ENCODE data around the gene BMPER.

Gene BMPER

DNA sequence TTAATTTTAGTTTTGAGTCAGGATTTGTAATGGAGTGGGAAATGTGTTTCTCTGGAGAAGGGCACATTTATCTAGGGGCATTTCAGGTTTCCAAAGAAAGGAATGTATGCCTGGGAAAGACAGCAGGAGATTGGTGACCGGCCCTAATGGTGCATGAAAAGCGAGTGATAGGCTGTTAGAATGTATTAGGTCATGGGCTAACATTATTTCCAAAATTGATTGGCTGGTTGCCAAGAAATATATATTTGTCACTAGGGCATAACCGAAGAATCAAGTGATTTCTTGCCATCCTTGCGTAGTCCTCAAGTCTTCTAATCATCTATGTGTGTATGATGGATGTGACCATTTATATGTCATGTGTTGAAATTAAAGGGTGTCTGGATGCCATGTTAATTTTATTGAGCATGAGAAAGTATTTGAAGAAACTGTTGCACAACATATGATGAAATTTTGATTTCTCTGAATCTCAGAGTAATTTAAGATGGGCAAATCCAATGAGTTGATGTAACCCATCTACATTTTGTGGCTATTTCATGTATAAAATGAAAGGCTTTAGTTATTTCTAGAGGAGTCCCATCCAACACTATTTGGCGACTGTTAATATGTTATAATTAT is 248.4 kb downstream of the BMPER start:
- Histone ChIP-seq H3K4me3 (ENCODE audit: low read depth, low read length) (no peak overlapping the region), H3K4me1 (ENCODE audit: control insufficient read depth, insufficient read depth, low read length) (no peaks in the 10 kb centered on the region), H3K36me3 (ENCODE audit: control insufficient read depth in 2 of 2, insufficient read depth in 1 of 2, low read length in 2 of 2) (no peaks in the 10 kb centered on the region), H3K9me3 (ENCODE audit: control insufficient read depth, insufficient read depth, low read depth, low read length) (no peaks in the 10 kb centered on the region), H3K27ac (ENCODE audit: extremely low read depth, low read depth, low read length) (no peak overlapping the region)
- no peak for TF ChIP-seq GLI2 (tag by site-specific recombination; IDR thresholded peaks at IDR 0.05; ENCODE audit: borderline replicate concordance, low read depth)
- TF ChIP-seq ZNF155 (tag by site-specific recombination; IDR thresholded peaks at IDR 0.05) = no peak
- TF ChIP-seq SCRT2 (tag by site-specific recombination; IDR thresholded peaks at IDR 0.05) = no peak
- no peak for TF ChIP-seq GLIS1 (tag by site-specific recombination; IDR thresholded peaks at IDR 0.05)
- TF ChIP-seq ZNF513 (tag by site-specific recombination; IDR thresholded peaks at IDR 0.05) = no peak
- no peak for TF ChIP-seq ZNF521 (tag by site-specific recombination; IDR thresholded peaks at IDR 0.05)
- no peak for TF ChIP-seq ZNF302 (tag by site-specific recombination; IDR thresholded peaks at IDR 0.05; ENCODE audit: low read depth)
- no peak for TF ChIP-seq ZNF843 (tag by site-specific recombination; IDR thresholded peaks at IDR 0.05)
- TF ChIP-seq PRDM2 (tag by site-specific recombination; IDR thresholded peaks at IDR 0.05; ENCODE audit: borderline replicate concordance) = no peak
- CTCF ChIA-PET = interaction anchor here (0.6 kb wide), 1 partner anchor 171 kb away, joined by 4 read pairs; no protein-coding TSS in a partner anchor
- POLR2A ChIA-PET = no interaction called here

- no peaks in the 10 kb centered on the region for H3K9me3 ChIP-seq (ENCODE audit: control insufficient read depth, insufficient read depth, low read depth, low read length)
- no peaks in the 10 kb centered on the region for H3K4me1 ChIP-seq (ENCODE audit: control insufficient read depth, insufficient read depth, low read length)
- ChIA-PET POLR2A (no interaction called here), CTCF (interaction anchor here (1.0 to 2.2 kb wide), 2 partner anchors 21 to 64 kb away, joined by 3 to 8 read pairs; no protein-coding TSS in a partner anchor)
- no peak for TF ChIP-seq YY1 (tag by site-specific recombination; IDR thresholded peaks at IDR 0.05)
- TF ChIP-seq HOXA7 (CRISPR knock-in tag; IDR thresholded peaks at IDR 0.05; ENCODE audit: borderline replicate concordance) = no peak
- no peak for TF ChIP-seq ZNF654 (tag by site-specific recombination; IDR thresholded peaks at IDR 0.05; ENCODE audit: low read depth)
- no peak for TF ChIP-seq ZNF585B (tag by site-specific recombination; IDR thresholded peaks at IDR 0.05)
- TF ChIP-seq PRDM1 (tag by site-specific recombination; IDR thresholded peaks at IDR 0.05) = no peak
- TF ChIP-seq ZNF791 (tag by site-specific recombination; IDR thresholded peaks at IDR 0.05) = no peak
- no peak for TF ChIP-seq ZNF112 (tag by site-specific recombination; IDR thresholded peaks at IDR 0.05)
- H3K36me3 ChIP-seq (ENCODE audit: control insufficient read depth in 2 of 2, insufficient read depth in 1 of 2, low read length in 2 of 2) = no peaks in the 10 kb centered on the region
- H3K4me3 ChIP-seq (ENCODE audit: low read depth, low read length) = no peak overlapping the region
- H3K27ac ChIP-seq (ENCODE audit: extremely low read depth, low read depth, low read length) = no peak overlapping the region
Measured at GRCh38 chr7:34155220-34155908, 250.0 kb downstream of the BMPER start.
